SH-SY5Y (cell line): Measurements from ENCODE around the gene SPDYE17.

Experiments
- GATA2 ChIP-seq: IDR thresholded peaks from 2 replicates; pipeline ENCODE4 v1.6.1; 2011; ENCODE audit warnings: mild to moderate bottlenecking, low read depth, low read length
- GATA3 ChIP-seq: IDR thresholded peaks from 2 replicates; pipeline ENCODE4 v1.6.1; 2011; ENCODE audit warnings: low read depth, mild to moderate bottlenecking, low read length, moderate library complexity

GRCh38 chr7:76997381-76998284 is 34.5 kb downstream of the SPDYE17 start:
- TF ChIP-seq GATA3 = no peak
- no peak for TF ChIP-seq GATA2
